GM23248 (cell line): ENCODE measurements around the gene SMARCC2. TPM values are rescaled to one million over a fixed set of nuclear protein-coding genes. Genes with fewer than 3 reads are reported as not detected.

Experiments used
- DNase-seq: peaks from one replicate; pipeline ENCODE4 v3.0.0-alpha.2; 2015
- H2AFZ ChIP-seq: fragments of 200-600 bp; sonication (generic); 2 replicates; pipeline ENCODE4 v1.6.1; 2016; ENCODE audit warnings: antibody characterized with exemption
- H3F3A ChIP-seq: fragments of 200-600 bp; sonication (generic); 2 replicates; pipeline ENCODE4 v1.6.1; 2016; ENCODE audit warnings: mild to moderate bottlenecking, antibody characterized with exemption, mixed run types; ENCODE audit not compliant: insufficient read depth
- H3K27ac ChIP-seq: fragments of 200-600 bp; sonication (generic); 2 replicates; pipeline ENCODE4 v1.5.1; 2016; ENCODE audit warnings: mild to moderate bottlenecking
- H3K27me3 ChIP-seq: fragments of 200-600 bp; sonication (generic); replicated peaks from 2 replicates; pipeline ENCODE4 v1.6.1; 2016; ENCODE audit warnings: mild to moderate bottlenecking; ENCODE audit not compliant: insufficient read depth
- H3K36me3 ChIP-seq: fragments of 200-600 bp; sonication (generic); 2 replicates; pipeline ENCODE4 v1.6.1; 2016; ENCODE audit warnings: low read depth, mild to moderate bottlenecking
- H3K4me1 ChIP-seq: fragments of 200-600 bp; sonication (generic); 2 replicates; pipeline ENCODE4 v1.6.1; 2016; ENCODE audit warnings: mild to moderate bottlenecking; ENCODE audit not compliant: insufficient read depth
- H3K4me2 ChIP-seq: fragments of 200-600 bp; sonication (generic); one replicate; pipeline ENCODE4 v1.6.1; 2016; ENCODE audit warnings: mild to moderate bottlenecking; ENCODE audit not compliant: unreplicated experiment
- H3K4me3 ChIP-seq: fragments of 200-600 bp; sonication (generic); 2 replicates; pipeline ENCODE4 v1.5.1; 2016; ENCODE audit warnings: mild to moderate bottlenecking
- H3K79me2 ChIP-seq: fragments of 200-600 bp; sonication (generic); 2 replicates; pipeline ENCODE4 v1.6.1; 2016; ENCODE audit warnings: mild to moderate bottlenecking; ENCODE audit not compliant: insufficient read depth
- H3K9ac ChIP-seq: fragments of 200-600 bp; sonication (generic); 2 replicates; pipeline ENCODE4 v1.6.1; 2016; ENCODE audit warnings: mild to moderate bottlenecking
- H3K9me2 ChIP-seq: fragments of 200-600 bp; sonication (generic); 2 replicates; pipeline ENCODE4 v1.6.1; 2016; ENCODE audit warnings: mixed run types, mild to moderate bottlenecking, moderate library complexity; ENCODE audit not compliant: insufficient read depth
- H3K9me3 ChIP-seq: fragments of 200-600 bp; sonication (generic); one replicate; pipeline ENCODE4 v1.6.1; 2017; ENCODE audit warnings: low read depth
- H4K20me1 ChIP-seq: fragments of 200-600 bp; sonication (generic); 2 replicates; pipeline ENCODE4 v1.6.0; 2016; ENCODE audit not compliant: insufficient read depth
- EZH2 ChIP-seq: fragments of 200-600 bp; sonication (generic); IDR thresholded peaks from 2 replicates; pipeline ENCODE4 v1.6.1; 2018; ENCODE audit warnings: antibody characterized with exemption, mild to moderate bottlenecking; ENCODE audit not compliant: insufficient read depth, poor library complexity, severe bottlenecking
- EZH2phosphoT487 ChIP-seq: fragments of 200-600 bp; sonication (generic); IDR thresholded peaks from 2 replicates; pipeline ENCODE4 v1.6.1; 2018; ENCODE audit warnings: antibody characterized with exemption, moderate library complexity, mild to moderate bottlenecking, low read depth; ENCODE audit not compliant: insufficient read depth
- WGBS, 2 experiments: methylation state at CpG; one replicate each; pipeline ENCODE4 v1.1.6; 2015 to 2017; ENCODE audit warnings: low lambda C conversion rate in 2 of 2, low coverage in 1 of 2; ENCODE audit errors: missing lambda C conversion rate in 2 of 2; 5-methylcytosine and 5-hydroxymethylcytosine counted together
- in situ Hi-C: fragments of 300-500 bp; cut with MboI; formaldehyde crosslinking; loops from 2 replicates; pipeline ENCODE4 v1.15.0; 2020
- polyA plus RNA-seq: library from polyadenylated mRNA; unstranded; fragments of >200 nt; fragmentation: Nextera tagmentation; extraction: Ambion mirVana; gene quantifications from 2 replicates; pipeline ENCODE4 v1.2.1, GENCODE V29; 2016
- total RNA-seq: library from RNA; depleted of rRNA; stranded (reverse); fragments of >200 nt; shearing (Covaris generic); gene quantifications from 2 replicates; pipeline ENCODE4 v1.2.3, GENCODE V29; 2014; rRNA removed

The SMARCC2 gene
- 23.4 and 34.0 TPM in 2 replicates for total RNA-seq
- 64.3 and 66.9 TPM in 2 replicates for polyA plus RNA-seq

DNA sequence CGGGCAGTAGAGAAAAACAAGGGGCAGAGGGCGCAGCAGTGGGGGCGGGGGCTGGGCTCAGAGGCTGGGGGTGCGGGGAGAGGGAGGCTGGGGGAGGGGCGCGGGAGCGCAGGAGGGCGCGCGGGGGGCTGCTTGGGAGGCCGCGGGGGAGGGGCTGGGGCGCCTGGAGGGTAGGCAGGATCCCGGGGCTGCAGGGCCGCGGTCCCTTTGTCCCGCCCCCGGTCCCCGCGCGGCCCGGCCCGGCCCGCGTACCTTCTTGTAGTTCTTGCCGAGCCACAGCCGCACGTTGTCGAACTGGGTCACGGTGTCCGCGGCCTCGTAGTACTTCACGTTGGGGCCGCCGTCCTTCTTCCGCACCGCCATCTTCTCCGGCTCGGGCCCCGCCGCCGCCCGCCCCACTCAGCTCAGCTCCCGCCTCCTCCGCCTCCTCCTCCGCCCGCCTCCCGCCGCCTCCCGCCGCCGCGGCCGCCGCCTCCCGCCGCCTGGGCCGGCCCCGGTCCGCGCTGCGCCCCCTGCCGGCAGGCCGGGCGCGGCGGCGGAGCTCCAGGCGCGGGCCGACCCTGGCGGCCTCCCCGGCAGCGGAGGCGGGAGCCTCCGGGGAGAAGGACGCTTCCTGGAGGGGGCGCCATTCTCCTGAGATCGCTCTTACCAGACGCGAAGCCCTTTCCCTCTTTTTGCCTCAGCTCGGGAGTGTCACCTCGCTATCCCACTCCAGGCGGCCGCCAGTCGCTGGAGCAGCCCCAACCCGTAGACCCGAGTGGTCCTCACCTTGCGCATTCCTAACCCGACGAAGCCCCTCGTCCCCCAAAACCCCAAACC is at the start of gene SMARCC2:
Gene SMARCC2 (minus strand): TSS at position 385 of the 819 bp plus-strand sequence. CDS start 22 bp downstream, at position 363.
- WGBS, 2 experiments, result 1% methylated on average over 28 to 74 of the region's 93 CpGs

DNA sequence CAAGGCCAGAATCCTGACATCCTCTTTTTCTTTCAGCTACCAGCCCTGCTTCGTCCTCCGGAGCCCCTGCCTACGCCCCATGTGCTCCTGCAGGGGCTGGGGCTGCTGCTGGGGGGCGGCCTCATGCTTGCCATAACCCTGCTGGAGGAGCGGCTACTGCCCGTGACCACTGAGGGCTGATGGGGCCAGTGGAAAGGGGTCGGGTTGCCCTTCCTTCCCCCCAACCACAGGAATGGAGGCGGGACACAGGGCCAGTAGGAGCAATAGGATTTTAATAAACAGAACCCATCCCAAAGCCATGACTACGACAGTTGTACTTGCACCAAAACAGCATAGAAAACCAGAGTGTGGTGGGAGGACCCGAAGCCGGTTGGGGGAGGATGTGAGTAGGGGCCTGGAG is 48.3 kb upstream of the SMARCC2 start:
- no peaks in the 10 kb centered on the region for H3K4me1 ChIP-seq
- TF ChIP-seq EZH2 (no peak), EZH2phosphoT487 (no peak)
- peaks cover 10% of the 10 kb centered on the region; the same call in 1 of the 2 replicates for H3F3A ChIP-seq
- H3K36me3 ChIP-seq, result peaks cover 17% of the 10 kb centered on the region; the same call in 1 of the 2 replicates
- no peak overlapping the region for H3K4me2 ChIP-seq
- DNase-seq, result no peak
- no peaks in the 10 kb centered on the region for H3K27me3 ChIP-seq
- no peak overlapping the region for H3K4me3 ChIP-seq
- H3K9ac ChIP-seq, result no peak overlapping the region
- 82 to 84% methylated on average over 11 of the region's 11 CpGs for WGBS, 2 experiments
- no peak overlapping the region for H2AFZ ChIP-seq
- H3K9me3 ChIP-seq, result no peaks in the 10 kb centered on the region
- no peaks in the 10 kb centered on the region for H4K20me1 ChIP-seq
- in situ Hi-C loops, result no loop called here
- H3K27ac ChIP-seq, result no peak overlapping the region
- H3K9me2 ChIP-seq, result no peaks in the 10 kb centered on the region
- H3K79me2 ChIP-seq, result no peaks in the 10 kb centered on the region

More for the DNA sequence above, at the start of gene SMARCC2:
- Histone ChIP-seq H3K9ac (peak within 1 kb of the TSS; percentile 83), H3K27me3 (no peaks in the 10 kb centered on the region), H3K9me3 (no peaks in the 10 kb centered on the region), H3K27ac (peak within 1 kb of the TSS; percentile 64), H3K36me3 (peaks cover 15% of the 10 kb centered on the region), H4K20me1 (no peaks in the 10 kb centered on the region), H3F3A (peaks cover 8% of the 10 kb centered on the region; the same call in 1 of the 2 replicates), H3K9me2 (no peaks in the 10 kb centered on the region), H3K4me3 (peak within 1 kb of the TSS; percentile 100), H3K4me2 (peak within 1 kb of the TSS; percentile 100), H3K79me2 (peaks cover 50% of the 10 kb centered on the region), H2AFZ (peak within 1 kb of the TSS; percentile 100), H3K4me1 (peaks cover 11% of the 10 kb centered on the region; the same call in 1 of the 2 replicates)
- peak; percentile 95 for DNase-seq
- TF ChIP-seq EZH2phosphoT487 (no peak), EZH2 (no peak)
- in situ Hi-C loops, result no loop called here

DNA sequence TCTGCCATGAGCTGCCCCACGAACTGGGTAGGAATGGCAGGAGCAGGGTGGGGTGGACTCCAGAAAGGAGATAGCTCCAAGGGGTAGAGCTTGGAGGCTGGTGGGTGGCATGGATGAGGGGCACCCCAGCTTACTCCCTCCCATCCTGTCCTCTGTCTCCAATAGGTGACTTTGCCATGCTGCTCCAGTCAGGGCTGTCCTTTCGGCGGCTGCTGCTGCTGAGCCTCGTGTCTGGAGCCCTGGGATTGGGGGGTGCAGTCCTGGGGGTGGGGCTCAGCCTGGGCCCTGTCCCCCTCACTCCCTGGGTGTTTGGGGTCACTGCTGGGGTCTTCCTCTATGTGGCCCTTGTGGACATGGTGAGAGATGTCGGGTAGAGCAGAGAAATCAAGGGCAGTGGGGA is 47.7 kb upstream of the SMARCC2 start:
- WGBS, 2 experiments, result 43 to 48% methylated on average over 2 to 5 of the region's 5 CpGs
- H3K9me2 ChIP-seq, result no peaks in the 10 kb centered on the region
- no peak overlapping the region for H3K4me2 ChIP-seq
- H3K27me3 ChIP-seq, result no peaks in the 10 kb centered on the region
- TF ChIP-seq EZH2 (no peak), EZH2phosphoT487 (no peak)
- H3K27ac ChIP-seq, result no peak overlapping the region
- no peaks in the 10 kb centered on the region for H3K79me2 ChIP-seq
- in situ Hi-C loops, result no loop called here
- no peak overlapping the region for H3K9ac ChIP-seq
- DNase-seq, result no peak
- no peak overlapping the region for H2AFZ ChIP-seq
- H3K9me3 ChIP-seq, result no peaks in the 10 kb centered on the region
- H3K36me3 ChIP-seq, result peaks cover 11% of the 10 kb centered on the region; the same call in 1 of the 2 replicates
- H4K20me1 ChIP-seq, result no peaks in the 10 kb centered on the region
- peaks cover 10% of the 10 kb centered on the region; the same call in 1 of the 2 replicates for H3F3A ChIP-seq
- H3K4me3 ChIP-seq, result no peak overlapping the region
- H3K4me1 ChIP-seq, result no peaks in the 10 kb centered on the region

DNA sequence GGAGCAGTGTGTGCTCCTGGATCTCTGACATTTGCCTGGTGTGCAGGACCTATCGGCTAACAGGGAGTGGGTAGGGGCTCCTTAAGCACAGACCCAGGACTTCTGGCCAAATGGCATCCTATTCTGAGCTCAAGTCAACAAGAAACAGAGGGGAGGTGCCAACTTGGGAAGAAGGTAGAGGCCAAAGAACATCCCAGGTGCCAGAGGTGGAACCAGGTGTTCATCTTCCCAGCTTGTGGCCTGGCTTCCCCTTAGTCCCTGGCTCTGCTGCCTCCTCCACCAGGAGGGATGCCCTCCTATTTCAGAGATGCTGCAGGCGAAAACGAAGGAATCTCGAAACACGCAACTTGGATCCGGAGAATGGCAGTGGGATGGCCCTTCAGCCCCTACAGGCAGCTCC is 46.8 kb upstream of the SMARCC2 start:
- Histone ChIP-seq H3K4me1 (no peaks in the 10 kb centered on the region), H3K4me3 (no peak overlapping the region), H3K9ac (no peak overlapping the region), H3K36me3 (peaks cover 5% of the 10 kb centered on the region; the same call in 1 of the 2 replicates), H3K27ac (no peak overlapping the region), H3K27me3 (no peaks in the 10 kb centered on the region), H3K79me2 (no peaks in the 10 kb centered on the region), H3K9me3 (no peaks in the 10 kb centered on the region), H4K20me1 (no peaks in the 10 kb centered on the region), H3K4me2 (no peak overlapping the region), H3K9me2 (no peaks in the 10 kb centered on the region), H2AFZ (no peak overlapping the region), H3F3A (peaks cover 10% of the 10 kb centered on the region; the same call in 1 of the 2 replicates)
- 88 to 97% methylated on average over 6 of the region's 6 CpGs for WGBS, 2 experiments
- TF ChIP-seq EZH2phosphoT487, result no peak
- in situ Hi-C loops, result no loop called here
- no peak for DNase-seq
